Heart left ventricle (tissue), 16 donors: ENCODE results near the gene MAP2K5. TPM values are rescaled to one million over a fixed set of nuclear protein-coding genes. Genes with fewer than 3 reads are reported as not detected.

Experiments used
- ATAC-seq, 4 donors: fragments of 200-7000 bp; cut with Tn5 transposase; one replicate each; pipeline ENCODE4 v1.9.1; 2020 to 2022; ENCODE audit warnings: moderate library complexity in 4 of 4, mild to moderate bottlenecking in 3 of 4, moderate number of reproducible peaks in 1 of 4
- DNase-seq, 5 donors: peaks; one replicate each; pipeline ENCODE4 v3.0.0-alpha.2; 2020
- H3K27ac ChIP-seq, 12 donors: fragments of 200-600 bp; sonication (generic) in 4 of 12; one replicate each; pipeline versions ENCODE4 v1.5.0 to v1.8.0; 2016 to 2022; ENCODE audit warnings: mild to moderate bottlenecking in 2 of 12
- H3K27me3 ChIP-seq, 9 donors: fragments of 200-600 bp; sonication (generic) in 2 of 9; one replicate each; pipeline versions ENCODE4 v1.5.1 to v1.8.0; 2016 to 2022; ENCODE audit warnings: mild to moderate bottlenecking in 3 of 9
- H3K36me3 ChIP-seq, 9 donors: fragments of 200-600 bp; sonication (generic) in 2 of 9; one replicate each; pipeline versions ENCODE4 v1.5.0 to v1.8.0; 2018 to 2022; ENCODE audit warnings: mild to moderate bottlenecking in 2 of 9
- H3K4me1 ChIP-seq, 12 donors: fragments of 200-600 bp; sonication (generic) in 4 of 12; one replicate each; pipeline versions ENCODE4 v1.5.0 to v1.8.0; 2016 to 2022; ENCODE audit warnings: mild to moderate bottlenecking in 3 of 12
- H3K4me3 ChIP-seq, 12 donors: fragments of 200-600 bp; sonication (generic) in 4 of 12; one replicate each; pipeline versions ENCODE4 v1.5.0 to v1.8.0; 2017 to 2022; ENCODE audit warnings: mild to moderate bottlenecking in 9 of 12, moderate library complexity in 4 of 12
- H3K9me3 ChIP-seq, 12 donors: fragments of 200-600 bp; sonication (generic) in 4 of 12; one replicate each; pipeline versions ENCODE4 v1.5.0 to v1.8.0; 2016 to 2022; ENCODE audit warnings: mild to moderate bottlenecking in 1 of 12
- CTCF ChIP-seq, 12 donors: fragments of 200-600 bp; sonication (generic) in 4 of 12; IDR thresholded peaks; one replicate each; pipeline versions ENCODE4 v1.5.0 to v1.8.0; 2018 to 2022; ENCODE audit warnings: antibody characterized with exemption in 12 of 12, mild to moderate bottlenecking in 5 of 12
- POLR2A ChIP-seq, 2 donors: fragments of 450-650 bp; IDR thresholded peaks; one replicate each; pipeline ENCODE4 v1.6.1; 2017; ENCODE audit warnings: antibody characterized with exemption in 2 of 2, mild to moderate bottlenecking in 2 of 2, moderate library complexity in 2 of 2
- WGBS, 4 donors: extraction: QIAGEN DNeasy Blood & Tissue Kit in 2 of 4; methylation state at CpG; one replicate each; pipeline versions ENCODE4 v1.1.5 to v1.1.7; 2013 to 2018; 5-methylcytosine and 5-hydroxymethylcytosine counted together
- intact Hi-C, 10 donors: fragments of 100-400 bp; cut with DNase I; formaldehyde crosslinking; loops; one replicate each; pipeline versions ENCODE4 v1.11.1 to v1.14.2; 2022
- polyA plus RNA-seq, 2 donors: library from polyadenylated mRNA; stranded (reverse); fragments of 200-250 nt; gene quantifications; one replicate each; pipeline ENCODE4 v1.2.3, GENCODE V29; 2013
- total RNA-seq, 9 donors: library from RNA; depleted of rRNA in 2 of 9; stranded (reverse); fragments of >200 nt in 2 of 9; fragmentation: NEBNext Ultra II Directional in 3 of 9; extraction: Animal tissue kit (Norgen Biotek cat#: 25700) in 3 of 9; gene quantifications; one replicate each; pipeline versions ENCODE4 v1.1.0 to v1.2.4, GENCODE V29; 2016 to 2023
- donor health status: ischemic (EF 13 %, LVEDD 7.1; RV severe dilation, severe dysfunction).
- donor health status: healthy with polysubstance abuse.
- donor health status: DM: no; HTN: yes; CAD: no.
- donor health status: DM: no; HTN: no; CAD: no.
- donor health status: ischemic (EF 25% LVEDD 6.9; RV normal size, moderate dysfunction).
- donor health status: ischemic (EF 25% LVEDD 5.7; RV mildly dilated, moderate dysfunction).
- donor health status: healthy.
- donor health status: DM: yes; HTN: yes; CAD: no.
- donor health status: ischemic (EF 35%, LVEDD 5.7; RV mildly dilated, moderate dysfunction).
- donor health status: nonischemic (EF 11% LVEDD 7.7; RV severe dilation, severe dysfunction).
- donor health status: DM: yes; HTN: yes; CAD: no.
- donor health status: PGD.
- donor health status: ischemic (EF 29% LVEDD 5.4; RV normal size, mild dysfunction).
- donor health status: nonischemic (EF 23%, LVEDD 6.1; RV moderate dilation, normal function).

Gene MAP2K5
- total and polyA plus RNA-seq, 11 donors = 8.1 to 32.0 (median 19.1) TPM

- Histone ChIP-seq H3K27ac (no peak overlapping the region), H3K4me1 (peaks cover 0 to 6% (median 0%) of the 10 kb centered on the region in 12 donors), H3K4me3 (no peak overlapping the region), H3K27me3 (no peaks in the 10 kb centered on the region), H3K9me3 (no peaks in the 10 kb centered on the region), H3K36me3 (peaks cover 0 to 75% (median 24%) of the 10 kb centered on the region in 9 donors)
- no peak for ATAC-seq
- TF ChIP-seq POLR2A (IDR thresholded peaks at IDR 0.05) (no peak), CTCF (IDR thresholded peaks at IDR 0.05) (no peak)
- DNase-seq = no peak
- 93 to 97% (median 95%) methylated on average over 3 of the region's 3 CpGs for WGBS, 4 donors
- intact Hi-C loops = loop anchor here in 1 of 10 donors (10.0 kb wide), 1 partner anchor 323 kb away; no protein-coding TSS in a partner anchor
Observed at GRCh38 chr15:67511606-67512005, 30.9 kb upstream of the MAP2K5 start.

- Histone ChIP-seq H3K4me3 (no peak overlapping the region), H3K9me3 (no peaks in the 10 kb centered on the region), H3K27me3 (no peaks in the 10 kb centered on the region), H3K27ac (no peak overlapping the region), H3K36me3 (peaks cover 0 to 76% (median 28%) of the 10 kb centered on the region in 9 donors), H3K4me1 (peaks cover 0 to 3% (median 0%) of the 10 kb centered on the region in 12 donors)
- WGBS, 4 donors = 49 to 56% (median 55%) methylated on average over 3 of the region's 3 CpGs
- DNase-seq (no peak), ATAC-seq (no peak)
- TF ChIP-seq CTCF (IDR thresholded peaks at IDR 0.05) (no peak), POLR2A (IDR thresholded peaks at IDR 0.05) (no peak)
- intact Hi-C loops = loop anchor here in 1 of 10 donors (10.0 kb wide), 1 partner anchor 323 kb away; no protein-coding TSS in a partner anchor
Observed at GRCh38 chr15:67512140-67512539, 30.4 kb upstream of the MAP2K5 start.

GRCh38 chr15:67512933-67513714 is 29.4 kb upstream of the MAP2K5 start:
- no peaks in the 10 kb centered on the region for H3K9me3 ChIP-seq
- ATAC-seq (no peak), DNase-seq (no peak)
- TF ChIP-seq CTCF (IDR thresholded peaks at IDR 0.05) (no peak), POLR2A (IDR thresholded peaks at IDR 0.05) (no peak)
- H3K4me1 ChIP-seq = no peaks in the 10 kb centered on the region
- WGBS, 4 donors = 77 to 85% (median 80%) methylated on average over 9 of the region's 9 CpGs
- no peak overlapping the region for H3K27ac ChIP-seq
- peaks cover 0 to 77% (median 31%) of the 10 kb centered on the region in 9 donors for H3K36me3 ChIP-seq
- intact Hi-C loops = loop anchor here in 1 of 10 donors (10.0 kb wide), 1 partner anchor 322 kb away; no protein-coding TSS in a partner anchor
- no peak overlapping the region for H3K4me3 ChIP-seq
- H3K27me3 ChIP-seq = no peaks in the 10 kb centered on the region

- intact Hi-C loops = loop anchor here in 1 of 10 donors (10.0 kb wide), 1 partner anchor 320 kb away; no protein-coding TSS in a partner anchor
- 96 to 98% (median 97%) methylated on average over 3 of the region's 3 CpGs for whole genome bisulfite sequencing, 4 donors
- no peak overlapping the region for H3K4me3 ChIP-seq
Observed at GRCh38 chr15:67515090-67515489, 27.4 kb upstream of the MAP2K5 start.

More at GRCh38 chr15:67515090-67515489, 27.4 kb upstream of the MAP2K5 start:
- no peak for DNase-seq
- TF ChIP-seq CTCF (IDR thresholded peaks at IDR 0.05) (no peak), POLR2A (IDR thresholded peaks at IDR 0.05) (no peak)
- Histone ChIP-seq H3K9me3 (no peaks in the 10 kb centered on the region), H3K4me1 (peaks cover 0 to 3% (median 0%) of the 10 kb centered on the region in 12 donors), H3K36me3 (peaks cover 0 to 74% (median 29%) of the 10 kb centered on the region in 9 donors), H3K27me3 (no peaks in the 10 kb centered on the region), H3K27ac (no peak overlapping the region)
- no peak for ATAC-seq
